GM18868 (cell line): ENCODE measurements around the gene NARF.
A peak's percentile ranks its signal among the peaks of the same experiment; 100 is the strongest.
"Not testable (repeated sequence)": the region's sequence is repeated elsewhere in the genome, so short reads cannot be mapped to it uniquely, and the experiment has no call there.

Source experiments
- ATAC-seq: cut with Tn5 transposase; IDR thresholded peaks from one replicate; pipeline ENCODE4 v1.9.1; 2021; ENCODE audit warnings: mild to moderate bottlenecking, moderate library complexity; ENCODE audit not compliant: unreplicated experiment

Gene NARF

GRCh38 chr17:82445542-82445941 is 13.0 kb upstream of the NARF start:
- no peak for ATAC-seq

GRCh38 chr17:82446124-82446523 is 12.4 kb upstream of the NARF start:
- no peak for ATAC-seq

- no peak for ATAC-seq
Measured at GRCh38 chr17:82446649-82447048, 11.9 kb upstream of the NARF start.

GRCh38 chr17:82447876-82448275 is 10.7 kb upstream of the NARF start:
- ATAC-seq, result no peak

- peak; percentile 57 for ATAC-seq
Measured at GRCh38 chr17:82449131-82449882, 9.2 kb upstream of the NARF start.

- ATAC-seq, result peak; percentile 15
Measured at GRCh38 chr17:82449883-82450356, 8.6 kb upstream of the NARF start.

GRCh38 chr17:82450357-82451106 is 8.0 kb upstream of the NARF start, which contains the start of gene CYBC1:
CYBC1 (minus strand) TSS chr17:82450752; CDS start chr17:82449254, 1,498 bp downstream.
- ATAC-seq, result peak; percentile 62

- ATAC-seq, result no peak
Measured at GRCh38 chr17:82452162-82452561, 6.4 kb upstream of the NARF start.

- not testable (repeated sequence) for ATAC-seq
Measured at GRCh38 chr17:82453151-82453550, 5.4 kb upstream of the NARF start.

- ATAC-seq, result not testable (repeated sequence)
Measured at GRCh38 chr17:82453706-82454105, 4.8 kb upstream of the NARF start.

- no peak for ATAC-seq
Measured at GRCh38 chr17:82457073-82457928, 1.2 kb upstream of the NARF start.

- ATAC-seq, result no peak
Measured at GRCh38 chr17:82457929-82458178, 687 bp upstream of the NARF start.

- no peak for ATAC-seq
Measured at GRCh38 chr17:82458885-82459424, 414 bp downstream of the NARF start.

- ATAC-seq, result not testable (repeated sequence)
Measured at GRCh38 chr17:82459936-82460335, 1.4 kb downstream of the NARF start.

- no peak for ATAC-seq
Measured at GRCh38 chr17:82461827-82462524, 3.4 kb downstream of the NARF start.

- ATAC-seq, result no peak
Measured at GRCh38 chr17:82463391-82463790, 4.8 kb downstream of the NARF start.

- ATAC-seq, result no peak
Measured at GRCh38 chr17:82463925-82464566, 5.5 kb downstream of the NARF start.

GRCh38 chr17:82464567-82464929 is 6.0 kb downstream of the NARF start:
- ATAC-seq, result no peak

GRCh38 chr17:82465023-82465603 is 6.6 kb downstream of the NARF start:
- no peak for ATAC-seq

- ATAC-seq, result no peak
Measured at GRCh38 chr17:82468692-82469091, 10.2 kb downstream of the NARF start.
